CD4-positive, alpha-beta T cell treated with Interleukin-17A for 4 hours (primary cell): ENCODE results near the gene XPO1.
"Not testable (repeated sequence)": the region's sequence is repeated elsewhere in the genome, so short reads cannot be mapped to it uniquely, and the experiment has no call there.

Source experiments
- DNase-seq: peaks from one replicate; pipeline ENCODE4 v3.0.0-alpha.2; 2020; ENCODE audit warnings: mixed read lengths

Gene XPO1

GRCh38 chr2:61538200-61538919, at the start of gene XPO1:
Gene XPO1, minus strand, starts transcription at chr2:61538356. Its CDS starts 4,459 bp downstream, at chr2:61533897.
- DNase-seq, result peak; percentile 97

GRCh38 chr2:61586928-61587327, 48.8 kb upstream of the XPO1 start:
- not testable (repeated sequence) for DNase-seq

GRCh38 chr2:61585383-61585782, 47.2 kb upstream of the XPO1 start:
- DNase-seq, result no peak

- not testable (repeated sequence) for DNase-seq
These were observed 46.2 kb upstream of the XPO1 start for GRCh38 chr2:61584368-61584767.

- no peak for DNase-seq
These were observed 44.0 kb upstream of the XPO1 start for GRCh38 chr2:61582165-61582564.

GRCh38 chr2:61581716-61582115, 43.6 kb upstream of the XPO1 start:
- DNase-seq, result no peak

- DNase-seq, result peak; percentile 5
These were observed 37.3 kb upstream of the XPO1 start for GRCh38 chr2:61575447-61575859.

- DNase-seq, result no peak
These were observed 28.4 kb upstream of the XPO1 start for GRCh38 chr2:61566566-61566965.

GRCh38 chr2:61562615-61563014, 24.5 kb upstream of the XPO1 start:
- no peak for DNase-seq

- DNase-seq, result no peak
These were observed 20.0 kb upstream of the XPO1 start for GRCh38 chr2:61558160-61558559.

GRCh38 chr2:61557381-61557780, 19.2 kb upstream of the XPO1 start:
- no peak for DNase-seq

GRCh38 chr2:61554604-61555003, 16.4 kb upstream of the XPO1 start:
- no peak for DNase-seq

- DNase-seq, result no peak
These were observed 12.4 kb upstream of the XPO1 start for GRCh38 chr2:61550375-61551209.

- no peak for DNase-seq
These were observed 11.4 kb upstream of the XPO1 start for GRCh38 chr2:61549546-61549945.

- DNase-seq, result peak; percentile 18
These were observed 4.9 kb upstream of the XPO1 start for GRCh38 chr2:61543062-61543461.

- not testable (repeated sequence) for DNase-seq
These were observed 2.0 kb upstream of the XPO1 start for GRCh38 chr2:61540167-61540566.

GRCh38 chr2:61538920-61539520, 864 bp upstream of the XPO1 start:
- peak; percentile 45 for DNase-seq

- DNase-seq, result no peak
These were observed 281 bp downstream of the XPO1 start for GRCh38 chr2:61537950-61538199.

GRCh38 chr2:61537277-61537949, 743 bp downstream of the XPO1 start:
- peak; percentile 55 for DNase-seq

GRCh38 chr2:61536572-61537276, 1.4 kb downstream of the XPO1 start:
- DNase-seq, result peak; percentile 86

GRCh38 chr2:61536180-61536571, 2.0 kb downstream of the XPO1 start:
- DNase-seq, result no peak

- no peak for DNase-seq
These were observed 2.7 kb downstream of the XPO1 start for GRCh38 chr2:61535449-61535848.

GRCh38 chr2:61534926-61535325, 3.2 kb downstream of the XPO1 start:
- no peak for DNase-seq
